Ectodermal cell (in vitro differentiated cells): ENCODE results near the gene NFATC3.

Experiments
- H3K27ac ChIP-seq: 2 replicates; pipeline ENCODE4 v1.7.0; 2013; ENCODE audit warnings: mild to moderate bottlenecking, low read depth, low read length; ENCODE audit not compliant: insufficient read depth, poor library complexity, severe bottlenecking
- H3K27me3 ChIP-seq: 2 replicates; pipeline ENCODE4 v1.7.0; 2013; ENCODE audit warnings: mild to moderate bottlenecking, low read length; ENCODE audit not compliant: insufficient read depth, control insufficient read depth, poor library complexity, severe bottlenecking
- H3K36me3 ChIP-seq: one replicate; pipeline ENCODE4 v1.7.0; 2013; ENCODE audit warnings: low read length; ENCODE audit not compliant: control insufficient read depth, insufficient read depth
- H3K4me1 ChIP-seq: one replicate; pipeline ENCODE4 v1.7.0; 2013; ENCODE audit warnings: low read length; ENCODE audit not compliant: control insufficient read depth, insufficient read depth
- H3K4me3 ChIP-seq: 2 replicates; pipeline ENCODE4 v1.7.0; 2013; ENCODE audit warnings: low read depth, low read length, control low read depth; ENCODE audit not compliant: insufficient read depth
- H3K9me3 ChIP-seq: 2 replicates; pipeline ENCODE4 v1.7.0; 2013; ENCODE audit warnings: mild to moderate bottlenecking, low read length, moderate library complexity; ENCODE audit not compliant: control insufficient read depth
- WGBS, 2 experiments: methylation state at CpG; one replicate each; pipeline ENCODE4 v1.1.7; 2013; ENCODE audit warnings: missing lambda C conversion rate in 2 of 2; 5-methylcytosine and 5-hydroxymethylcytosine counted together

Gene NFATC3

GRCh38 chr16:68235108-68235886 is 150.1 kb downstream of the NFATC3 start:
- Histone ChIP-seq H3K27ac (no peak overlapping the region), H3K9me3 (no peaks in the 10 kb centered on the region), H3K4me1 (peaks cover 18% of the 10 kb centered on the region), H3K4me3 (peak overlapping the region; percentile 50), H3K27me3 (peaks cover 40% of the 10 kb centered on the region), H3K36me3 (no peaks in the 10 kb centered on the region)
- 4 to 6% methylated on average over 73 of the region's 73 CpGs for WGBS, 2 experiments

GRCh38 chr16:68235887-68236136 is 150.6 kb downstream of the NFATC3 start, which contains the start of gene ESRP2:
TSS of gene ESRP2 (minus strand) at chr16:68236127. CDS start at chr16:68236045, 82 bp downstream.
- Histone ChIP-seq H3K36me3 (no peaks in the 10 kb centered on the region), H3K27ac (no peak within 1 kb of the TSS), H3K4me3 (peak within 1 kb of the TSS; percentile 50), H3K27me3 (peaks cover 40% of the 10 kb centered on the region), H3K9me3 (no peaks in the 10 kb centered on the region), H3K4me1 (peaks cover 18% of the 10 kb centered on the region)
- 1% methylated on average over 36 of the region's 36 CpGs for WGBS, 2 experiments

- peak overlapping the region; percentile 50 for H3K4me3 ChIP-seq
- H3K9me3 ChIP-seq: no peaks in the 10 kb centered on the region
- 5% methylated on average over 45 of the region's 45 CpGs for WGBS, 2 experiments
- H3K4me1 ChIP-seq: peaks cover 18% of the 10 kb centered on the region
- peaks cover 40% of the 10 kb centered on the region for H3K27me3 ChIP-seq
- no peak overlapping the region for H3K27ac ChIP-seq
- H3K36me3 ChIP-seq: no peaks in the 10 kb centered on the region
Observed at GRCh38 chr16:68236137-68236825, 151.1 kb downstream of the NFATC3 start.

- peak overlapping the region; percentile 36 for H3K27ac ChIP-seq
- no peaks in the 10 kb centered on the region for H3K9me3 ChIP-seq
- 4% methylated on average over 21 of the region's 21 CpGs for WGBS, 2 experiments
- H3K4me1 ChIP-seq: peaks cover 18% of the 10 kb centered on the region
- H3K27me3 ChIP-seq: peaks cover 40% of the 10 kb centered on the region
- no peaks in the 10 kb centered on the region for H3K36me3 ChIP-seq
- H3K4me3 ChIP-seq: peak overlapping the region; percentile 50
Observed at GRCh38 chr16:68236826-68237242, 151.7 kb downstream of the NFATC3 start.

- Histone ChIP-seq H3K27ac (peak overlapping the region; percentile 36), H3K9me3 (no peaks in the 10 kb centered on the region), H3K36me3 (no peaks in the 10 kb centered on the region), H3K4me3 (peak overlapping the region; percentile 50), H3K27me3 (peaks cover 40% of the 10 kb centered on the region), H3K4me1 (peaks cover 18% of the 10 kb centered on the region)
- WGBS, 2 experiments: 0 to 1% methylated on average over 72 of the region's 72 CpGs
Observed at GRCh38 chr16:68237243-68238028, 152.3 kb downstream of the NFATC3 start.

- Histone ChIP-seq H3K36me3 (no peaks in the 10 kb centered on the region), H3K27me3 (peaks cover 40% of the 10 kb centered on the region), H3K4me1 (peaks cover 18% of the 10 kb centered on the region), H3K9me3 (no peaks in the 10 kb centered on the region), H3K27ac (no peak overlapping the region), H3K4me3 (peak overlapping the region; percentile 21)
- WGBS, 2 experiments: 36 to 37% methylated on average over 20 of the region's 20 CpGs
Observed at GRCh38 chr16:68238029-68238345, 152.8 kb downstream of the NFATC3 start.

GRCh38 chr16:68242085-68242484 is 156.9 kb downstream of the NFATC3 start:
- peaks cover 23% of the 10 kb centered on the region for H3K27me3 ChIP-seq
- WGBS, 2 experiments: 84 to 92% methylated on average over 7 of the region's 7 CpGs

GRCh38 chr16:68242926-68243858 is 158.0 kb downstream of the NFATC3 start:
- Histone ChIP-seq H3K36me3 (no peaks in the 10 kb centered on the region), H3K9me3 (no peaks in the 10 kb centered on the region), H3K4me3 (no peak overlapping the region), H3K27me3 (peaks cover 22% of the 10 kb centered on the region), H3K27ac (no peak overlapping the region), H3K4me1 (no peaks in the 10 kb centered on the region)
- 89 to 90% methylated on average over 9 of the region's 9 CpGs for WGBS, 2 experiments

More at GRCh38 chr16:68242085-68242484, 156.9 kb downstream of the NFATC3 start:
- Histone ChIP-seq H3K4me3 (no peak overlapping the region), H3K4me1 (no peaks in the 10 kb centered on the region), H3K27ac (no peak overlapping the region), H3K36me3 (no peaks in the 10 kb centered on the region), H3K9me3 (no peaks in the 10 kb centered on the region)

- WGBS, 2 experiments: 23 to 24% methylated on average over 20 of the region's 20 CpGs
Observed at GRCh38 chr16:68244481-68244902, 159.3 kb downstream of the NFATC3 start.

More at GRCh38 chr16:68244481-68244902, 159.3 kb downstream of the NFATC3 start:
- Histone ChIP-seq H3K9me3 (no peaks in the 10 kb centered on the region), H3K36me3 (no peaks in the 10 kb centered on the region), H3K27me3 (peaks cover 22% of the 10 kb centered on the region), H3K4me1 (no peaks in the 10 kb centered on the region), H3K27ac (no peak overlapping the region), H3K4me3 (peak overlapping the region; percentile 75)
